ENCODE results near the gene CERK.
A peak's percentile ranks its signal among the peaks of the same experiment; 100 is the strongest.

The CERK gene

DNA sequence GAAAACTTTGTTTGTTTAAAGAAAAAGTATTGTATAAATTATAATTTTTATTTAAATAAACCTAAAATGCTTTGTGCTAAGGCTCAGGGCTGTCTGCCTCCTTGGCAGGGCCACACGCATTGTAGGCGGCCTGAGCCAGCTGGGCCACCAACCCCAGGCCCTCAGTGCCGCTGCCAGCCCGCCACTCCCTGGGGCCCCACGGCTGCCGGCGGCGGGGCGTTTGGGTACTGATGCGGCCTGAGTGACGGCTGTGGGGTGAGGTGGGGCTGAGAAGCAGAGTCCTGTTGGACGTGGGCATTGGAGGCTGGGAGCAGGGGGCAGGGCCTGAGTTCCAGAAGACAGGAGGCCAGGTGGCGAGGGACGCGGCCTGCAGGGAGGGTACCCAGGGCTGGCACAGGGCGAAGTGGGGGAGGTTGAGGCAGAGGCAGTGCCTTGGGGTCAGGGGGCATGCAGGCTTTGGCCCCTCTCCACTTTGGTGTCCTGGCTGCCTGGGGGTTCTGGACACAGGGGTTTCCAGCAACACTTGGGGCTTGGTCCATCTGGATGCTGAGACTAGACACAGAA lies 58.3 kb downstream of the CERK start:
- no peak for DNase-seq (ENCODE audit: low read depth in 3 of 3, low spot score in 1 of 3)

- DNase-seq (ENCODE audit: low read depth in 3 of 3, low spot score in 1 of 3): no peak
These were observed 59.0 kb downstream of the CERK start for GRCh38 chr22:46678785-46679700.

DNA sequence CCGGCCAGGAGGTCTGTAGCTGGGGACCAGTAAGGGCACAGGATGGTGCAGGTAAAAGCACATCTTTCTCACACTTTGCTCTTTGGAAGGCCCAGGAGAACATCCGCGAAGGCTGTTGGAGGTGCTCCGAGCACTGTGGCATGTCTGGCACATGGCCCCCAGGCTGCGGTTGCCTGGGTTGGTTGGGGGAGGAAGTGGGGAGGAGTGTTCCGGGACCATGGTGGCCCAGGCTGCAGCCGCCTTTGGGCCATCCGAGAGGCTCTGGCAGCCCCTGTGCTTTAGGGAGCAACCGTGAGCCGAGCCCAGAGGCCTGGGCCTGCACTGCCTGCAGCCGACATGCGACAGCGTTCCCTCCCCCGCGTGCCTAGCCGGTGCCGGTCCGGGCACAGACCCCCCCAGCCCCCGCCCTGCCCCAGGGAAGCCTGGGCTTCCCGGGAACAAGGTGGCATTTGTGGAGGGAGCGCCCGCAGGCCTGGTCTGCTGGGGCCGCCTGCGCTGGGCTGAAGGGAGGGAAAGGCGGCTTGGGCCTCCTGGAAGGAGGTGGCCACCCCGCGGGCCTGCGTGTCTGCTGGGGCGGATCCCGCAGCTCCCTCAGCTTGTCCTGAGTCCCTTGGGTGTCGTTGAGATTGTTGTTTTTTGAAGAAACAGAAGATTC lies 59.9 kb downstream of the CERK start:
- no peak for DNase-seq (ENCODE audit: low read depth in 3 of 3, low spot score in 1 of 3)

DNA sequence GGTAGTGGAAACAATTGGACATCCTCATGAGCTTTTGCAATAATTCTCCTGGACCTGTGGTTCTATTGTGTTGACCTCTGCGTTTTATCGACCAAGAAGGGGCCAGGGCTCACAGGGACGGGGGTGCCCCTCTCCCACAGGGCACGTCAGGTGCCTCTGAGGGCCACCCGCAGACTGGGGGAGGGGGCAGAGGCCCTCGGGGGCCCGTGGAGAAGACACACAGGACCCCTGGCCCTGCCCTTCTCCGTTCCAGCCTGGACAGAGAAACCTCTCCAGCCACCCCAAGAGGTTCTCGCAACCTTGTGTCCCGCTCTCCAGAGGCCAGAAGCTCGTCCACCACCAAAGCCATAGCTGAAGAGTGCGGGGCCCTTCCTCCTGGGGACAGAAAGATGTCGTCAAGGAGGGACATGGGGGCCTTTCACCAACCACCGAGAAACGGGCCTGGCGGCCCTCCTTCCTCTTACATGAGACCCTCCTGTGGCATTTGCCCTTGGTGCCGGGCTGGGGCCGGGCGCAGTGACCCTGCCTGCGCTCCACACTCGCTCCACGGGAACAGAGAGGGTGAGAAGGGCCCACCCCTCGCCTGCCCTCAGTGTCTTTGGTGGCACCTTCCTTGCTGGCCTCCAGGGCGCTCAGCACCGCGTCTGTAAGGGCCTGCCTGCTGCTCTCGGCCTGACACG lies 60.6 kb downstream of the CERK start:
- no peak for DNase-seq (ENCODE audit: low read depth in 3 of 3, low spot score in 1 of 3)

- DNase-seq (ENCODE audit: low read depth in 3 of 3, low spot score in 1 of 3): no peak
These were observed 61.2 kb downstream of the CERK start for GRCh38 chr22:46676881-46677280.

DNA sequence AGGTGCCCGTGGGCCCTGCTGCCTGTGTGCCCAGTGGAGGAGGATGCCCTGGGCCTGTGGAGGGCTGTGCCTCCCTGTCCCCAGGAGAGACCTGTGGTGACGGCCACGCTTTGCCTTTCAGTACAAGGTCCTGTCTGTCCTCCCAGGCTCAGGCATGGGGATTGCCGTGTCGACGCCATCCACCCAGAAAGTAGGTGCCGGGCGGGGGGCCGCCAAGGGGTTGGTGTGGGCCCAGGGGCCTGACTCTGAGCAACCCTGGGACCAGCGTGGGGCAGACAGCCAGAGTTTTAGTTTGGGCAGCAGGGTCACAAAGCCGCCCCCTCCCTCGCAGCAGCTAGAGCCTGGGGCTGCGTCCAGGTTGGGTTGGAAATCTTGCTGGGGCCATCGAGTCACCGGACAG lies 61.6 kb downstream of the CERK start:
- no peak for DNase-seq (ENCODE audit: low read depth in 3 of 3, low spot score in 1 of 3)

GRCh38 chr22:46675938-46676337 lies 62.1 kb downstream of the CERK start:
- no peak for DNase-seq (ENCODE audit: low read depth in 3 of 3, low spot score in 1 of 3)

DNA sequence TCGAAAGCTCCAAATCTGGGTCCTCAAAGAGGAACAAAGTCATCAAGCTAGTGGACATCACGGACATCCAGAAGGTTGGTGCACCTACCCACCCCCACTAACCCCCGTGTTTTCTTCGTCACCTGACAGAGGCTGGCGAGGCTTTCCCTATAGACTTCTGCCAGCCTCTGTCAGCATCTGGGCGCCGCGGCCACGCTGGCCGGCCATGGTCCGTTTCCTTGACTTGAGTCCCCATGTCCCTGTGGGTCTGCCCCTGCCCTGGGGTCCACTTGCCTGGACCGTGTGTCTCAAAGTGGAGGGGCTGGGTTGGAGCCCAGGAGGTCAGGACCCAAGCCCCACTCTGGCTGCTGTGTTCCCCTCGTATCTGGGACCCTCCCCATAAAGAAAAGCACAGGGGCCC lies 62.6 kb downstream of the CERK start:
- DNase-seq (ENCODE audit: low read depth in 3 of 3, low spot score in 1 of 3): no peak

- DNase-seq (ENCODE audit: low read depth in 3 of 3, low spot score in 1 of 3): no peak
These were observed 63.1 kb downstream of the CERK start for GRCh38 chr22:46674906-46675305.

- DNase-seq (ENCODE audit: low read depth in 3 of 3, low spot score in 1 of 3): peak; percentile 76 to 89 (median 87)
These were observed 63.7 kb downstream of the CERK start for GRCh38 chr22:46674367-46674781.

- peak in 1 of 3 donors; percentile 18 for DNase-seq (ENCODE audit: low read depth in 3 of 3, low spot score in 1 of 3)
These were observed 64.3 kb downstream of the CERK start for GRCh38 chr22:46673662-46674236.

DNA sequence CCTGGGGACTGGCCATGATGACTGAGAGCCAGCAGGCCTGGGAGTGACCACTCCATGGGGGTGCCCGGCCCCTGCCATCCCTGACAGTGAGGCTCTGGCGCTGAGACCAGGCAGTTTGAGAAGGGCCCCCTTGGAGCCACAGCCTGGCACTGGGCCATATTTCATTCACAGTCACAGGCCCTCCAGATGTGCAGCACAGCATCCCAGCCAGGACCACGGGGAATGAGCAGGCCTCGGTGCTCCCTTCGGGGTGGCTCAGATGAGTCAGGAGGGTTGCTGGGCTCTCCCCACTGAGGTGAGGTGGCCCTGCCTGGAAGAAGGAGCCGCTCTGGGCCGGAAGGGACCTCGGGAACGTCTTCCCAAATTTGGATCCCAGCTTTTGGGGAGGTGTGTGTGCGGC lies 64.8 kb downstream of the CERK start:
- no peak for DNase-seq (ENCODE audit: low read depth in 3 of 3, low spot score in 1 of 3)

DNA sequence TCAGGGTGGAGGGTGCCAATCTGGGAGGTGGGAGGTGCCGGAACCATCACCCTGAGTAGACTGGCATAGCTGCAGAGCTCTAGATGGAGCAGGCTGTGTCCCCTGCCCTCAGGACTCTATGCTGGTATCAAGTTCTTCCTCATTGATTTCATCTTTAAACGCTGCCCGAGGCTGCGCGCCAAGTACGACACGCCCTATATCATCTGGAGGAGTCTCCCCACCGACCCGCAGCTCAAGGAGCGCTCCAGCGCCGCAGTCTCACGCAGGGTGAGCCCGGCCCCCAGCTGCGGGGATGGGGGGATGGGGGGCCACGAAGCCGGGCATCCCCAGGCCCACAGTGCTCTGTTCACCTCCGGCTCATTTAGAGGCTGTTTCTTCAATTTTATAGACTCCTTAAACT lies 65.3 kb downstream of the CERK start:
- DNase-seq (ENCODE audit: low read depth in 3 of 3, low spot score in 1 of 3): no peak

DNA sequence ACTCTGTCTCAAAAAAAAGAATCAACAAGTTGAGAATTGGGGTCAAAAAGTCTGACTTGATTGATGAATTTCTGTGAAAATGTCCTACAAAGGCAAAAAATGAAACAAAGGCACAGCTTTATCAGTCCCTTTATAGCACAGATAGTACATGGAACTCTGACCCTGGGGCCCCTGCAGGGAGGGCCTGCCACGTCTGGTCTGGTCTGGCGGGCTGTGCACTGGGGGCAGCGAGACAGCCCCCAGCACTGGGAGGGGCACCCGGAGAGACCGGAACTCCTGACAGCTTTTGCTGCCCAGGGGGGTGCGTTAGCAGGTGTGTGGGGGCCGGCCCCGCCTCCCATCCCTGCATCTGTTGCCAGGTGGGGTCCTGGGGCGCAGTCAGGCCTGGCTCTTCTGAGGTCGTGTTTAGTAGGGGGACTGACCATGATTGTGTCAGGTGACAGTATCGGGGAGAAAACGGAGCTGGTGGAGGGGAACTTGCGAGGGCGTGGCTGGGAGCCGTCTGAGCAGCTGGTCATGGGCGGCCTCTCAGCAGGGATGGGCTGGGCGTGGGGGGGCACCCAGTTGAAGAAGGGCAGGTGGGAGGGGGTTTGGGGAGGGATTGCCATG lies 66.1 kb downstream of the CERK start:
- no peak for DNase-seq (ENCODE audit: low read depth in 3 of 3, low spot score in 1 of 3)

GRCh38 chr22:46669201-46669600 lies 68.9 kb downstream of the CERK start:
- no peak for DNase-seq (ENCODE audit: low read depth in 3 of 3, low spot score in 1 of 3)

GRCh38 chr22:46668116-46668515 lies 69.9 kb downstream of the CERK start:
- no peak for DNase-seq (ENCODE audit: low read depth in 3 of 3, low spot score in 1 of 3)

- no peak for DNase-seq (ENCODE audit: low read depth in 3 of 3, low spot score in 1 of 3)
These were observed 70.8 kb downstream of the CERK start for GRCh38 chr22:46667245-46667623.

DNA sequence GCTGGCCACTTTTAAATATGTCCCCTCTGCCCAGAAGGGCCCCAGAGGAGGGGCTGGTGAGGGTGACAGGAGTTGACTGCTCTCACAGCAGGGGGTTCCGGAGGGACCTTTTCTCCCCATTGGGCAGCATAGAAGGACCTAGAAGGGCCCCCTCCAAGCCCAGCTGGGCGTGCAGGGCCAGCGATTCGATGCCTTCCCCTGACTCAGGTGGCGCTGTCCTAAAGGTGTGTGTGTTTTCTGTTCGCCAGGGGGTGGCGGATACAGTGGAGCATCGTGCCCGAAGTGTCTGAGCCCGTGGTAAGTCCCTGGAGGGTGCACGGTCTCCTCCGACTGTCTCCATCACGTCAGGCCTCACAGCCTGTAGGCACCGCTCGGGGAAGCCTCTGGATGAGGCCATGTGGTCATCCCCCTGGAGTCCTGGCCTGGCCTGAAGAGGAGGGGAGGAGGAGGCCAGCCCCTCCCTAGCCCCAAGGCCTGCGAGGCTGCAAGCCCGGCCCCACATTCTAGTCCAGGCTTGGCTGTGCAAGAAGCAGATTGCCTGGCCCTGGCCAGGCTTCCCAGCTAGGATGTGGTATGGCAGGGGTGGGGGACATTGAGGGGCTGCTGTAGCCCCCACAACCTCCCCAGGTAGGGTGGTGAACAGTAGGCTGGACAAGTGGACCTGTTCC lies 71.3 kb downstream of the CERK start:
- no peak for DNase-seq (ENCODE audit: low read depth in 3 of 3, low spot score in 1 of 3)

GRCh38 chr22:46665751-46666280 lies 72.2 kb downstream of the CERK start:
- DNase-seq (ENCODE audit: low read depth in 3 of 3, low spot score in 1 of 3): no peak

- DNase-seq (ENCODE audit: low read depth in 3 of 3, low spot score in 1 of 3): no peak
These were observed 72.8 kb downstream of the CERK start for GRCh38 chr22:46665151-46665695.
